Testis (tissue), 3 donors: ENCODE results near the gene ST3GAL2. TPM values are rescaled to one million over a fixed set of nuclear protein-coding genes. Genes with fewer than 3 reads are reported as not detected.

Experiments
- DNase-seq: peaks from one replicate; pipeline ENCODE4 v3.0.0-alpha.2; 2019
- H3K27ac ChIP-seq, 2 donors: fragments of 200-600 bp; sonication (generic); one replicate each; pipeline ENCODE4 v1.5.1; 2019
- H3K27me3 ChIP-seq: fragments of 200-600 bp; sonication (generic); one replicate; pipeline ENCODE4 v1.5.1; 2019
- H3K36me3 ChIP-seq: fragments of 200-600 bp; sonication (generic); one replicate; pipeline ENCODE4 v1.5.1; 2017; ENCODE audit warnings: low read depth; ENCODE audit errors: missing control alignments
- H3K4me1 ChIP-seq: fragments of 200-600 bp; sonication (generic); one replicate; pipeline ENCODE4 v1.5.1; 2019
- H3K4me3 ChIP-seq, 2 donors: fragments of 200-600 bp; sonication (generic); one replicate each; pipeline ENCODE4 v1.5.1; 2017 to 2019
- H3K9me3 ChIP-seq: fragments of 200-600 bp; sonication (generic); one replicate; pipeline ENCODE4 v1.5.1; 2017
- CTCF ChIP-seq, 3 experiments: fragments of 450-650 bp in 2 of 3; fragments of 200-600 bp in 1 of 3; sonication (generic) in 1 of 3; IDR thresholded peaks; one replicate each; pipeline ENCODE4 v1.5.1; 2016 to 2019; ENCODE audit warnings: antibody characterized with exemption in 3 of 3, mild to moderate bottlenecking in 2 of 3, moderate library complexity in 1 of 3
- POLR2A ChIP-seq: fragments of 450-650 bp; IDR thresholded peaks from one replicate; pipeline ENCODE4 v1.6.1; 2017; ENCODE audit warnings: antibody characterized with exemption, mild to moderate bottlenecking, moderate library complexity
- WGBS, 2 donors: methylation state at CpG; one replicate each; pipeline ENCODE4 v1.1.5; 2018; 5-methylcytosine and 5-hydroxymethylcytosine counted together
- intact Hi-C: fragments of 100-400 bp; cut with DNase I; formaldehyde crosslinking; loops from one replicate; pipeline ENCODE4 v1.15.1; 2023; ENCODE audit warnings: low total_unique reads
- polyA plus RNA-seq: library from polyadenylated mRNA; stranded (reverse); fragments of 350-450 nt; fragmentation: Illumina TruSeq; extraction: RNeasy Lipid Tissue Mini Kit (QIAGEN cat#74804); gene quantifications from one replicate; pipeline ENCODE4 v1.2.3, GENCODE V29; 2014; ENCODE audit warnings: low read depth, low replicate concordance; ENCODE audit not compliant: insufficient read depth
- total RNA-seq, 2 donors: library from RNA; depleted of rRNA; stranded (reverse); fragments of >200 nt; gene quantifications; one replicate each; pipeline ENCODE4 v1.2.3, GENCODE V29; 2016

The ST3GAL2 gene
- total and polyA plus RNA-seq, 3 donors from 2014 or later, result 20.2 to 46.2 (median 32.5) TPM

- no peaks in the 10 kb centered on the region for H3K9me3 ChIP-seq
- intact Hi-C loops, result no loop called here
- no peak for DNase-seq
- TF ChIP-seq POLR2A (no peak), CTCF (IDR thresholded peaks at IDR 0.05) (no peak)
- H3K4me1 ChIP-seq, result peaks cover 83% of the 10 kb centered on the region
- peak overlapping the region in 1 of 2 donors; percentile 33 for H3K27ac ChIP-seq
- no peaks in the 10 kb centered on the region for H3K27me3 ChIP-seq
- WGBS, 2 donors, result 52 to 58% methylated on average over 12 of the region's 12 CpGs
- H3K36me3 ChIP-seq, result no peaks in the 10 kb centered on the region
- H3K4me3 ChIP-seq, result no peak overlapping the region
These were observed 6.0 kb downstream of the ST3GAL2 start for GRCh38 chr16:70432723-70433457.

GRCh38 chr16:70432356-70432722 is 6.6 kb downstream of the ST3GAL2 start:
- Histone ChIP-seq H3K4me1 (peaks cover 82% of the 10 kb centered on the region), H3K27ac (no peak overlapping the region), H3K4me3 (no peak overlapping the region), H3K27me3 (no peaks in the 10 kb centered on the region), H3K36me3 (no peaks in the 10 kb centered on the region), H3K9me3 (no peaks in the 10 kb centered on the region)
- DNase-seq, result no peak
- intact Hi-C loops, result no loop called here
- WGBS, 2 donors, result 46 to 67% methylated on average over 3 of the region's 3 CpGs
- no peak for TF ChIP-seq POLR2A
- no peak for TF ChIP-seq CTCF (IDR thresholded peaks at IDR 0.05)

GRCh38 chr16:70430667-70431536 is 8.0 kb downstream of the ST3GAL2 start:
- Histone ChIP-seq H3K9me3 (no peaks in the 10 kb centered on the region), H3K36me3 (no peaks in the 10 kb centered on the region), H3K4me3 (no peak overlapping the region), H3K4me1 (peaks cover 70% of the 10 kb centered on the region), H3K27me3 (no peaks in the 10 kb centered on the region), H3K27ac (peak overlapping the region; percentile 61 to 63)
- no peak for DNase-seq
- TF ChIP-seq POLR2A (no peak), CTCF (IDR thresholded peaks at IDR 0.05) (no peak)
- WGBS, 2 donors, result 41 to 58% methylated on average over 11 of the region's 11 CpGs
- intact Hi-C loops, result no loop called here

- intact Hi-C loops, result no loop called here
- Histone ChIP-seq H3K27ac (peak overlapping the region; percentile 61 to 63), H3K4me3 (no peak overlapping the region), H3K4me1 (peaks cover 70% of the 10 kb centered on the region), H3K27me3 (no peaks in the 10 kb centered on the region), H3K36me3 (no peaks in the 10 kb centered on the region), H3K9me3 (no peaks in the 10 kb centered on the region)
- TF ChIP-seq CTCF (IDR thresholded peaks at IDR 0.05) (no peak), POLR2A (no peak)
- no peak for DNase-seq
- WGBS, 2 donors, result 70 to 71% methylated on average over 3 to 5 of the region's 5 CpGs
These were observed 8.8 kb downstream of the ST3GAL2 start for GRCh38 chr16:70429888-70430666.
